GM18526 (cell line): ENCODE measurements around the gene KNTC1.

Source experiments
- POLR2A ChIP-seq: IDR thresholded peaks from 3 replicates; pipeline ENCODE4 v1.6.1; 2011; ENCODE audit not compliant: insufficient read length; ENCODE audit errors: extremely low read depth

The KNTC1 gene

DNA sequence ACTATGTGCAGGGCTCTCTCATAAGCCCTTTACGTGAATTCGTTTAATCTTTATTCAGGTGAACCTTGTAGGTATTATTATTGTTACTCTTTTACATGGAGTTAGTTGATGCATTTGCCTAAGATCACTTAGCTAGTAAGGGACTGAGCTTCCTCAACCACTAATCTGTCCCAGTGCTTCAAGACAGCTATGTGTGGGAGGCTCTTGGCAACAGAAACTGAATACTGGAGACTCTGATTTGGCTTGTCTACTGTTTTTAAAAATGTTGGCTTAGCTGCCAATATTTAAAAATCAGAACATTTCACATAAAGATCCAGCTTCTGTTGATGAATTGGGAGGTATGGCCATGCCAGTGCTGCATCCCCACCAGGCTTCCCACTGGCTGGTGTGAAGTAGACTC, 6.8 kb downstream of the KNTC1 start:
- TF ChIP-seq POLR2A: no peak

DNA sequence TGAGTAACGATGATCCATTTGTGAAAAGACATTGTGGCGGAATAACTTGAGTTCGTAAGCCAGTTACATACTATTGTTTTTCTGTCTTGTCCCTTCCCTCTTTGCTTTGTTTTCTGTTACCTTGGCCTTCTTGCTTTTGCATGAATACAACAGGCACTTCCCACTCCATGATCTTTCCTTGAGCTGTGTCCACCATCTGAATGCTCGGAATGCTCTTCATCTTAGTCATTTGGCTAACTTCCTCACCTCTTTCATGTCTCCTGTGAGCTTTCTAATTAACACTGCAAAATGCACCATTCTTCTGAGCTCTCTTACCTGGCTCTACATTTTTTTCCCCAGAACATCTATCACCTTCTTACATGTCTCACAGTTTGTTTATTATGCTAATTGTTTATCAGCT, 10.0 kb downstream of the KNTC1 start:
- no peak for TF ChIP-seq POLR2A

DNA sequence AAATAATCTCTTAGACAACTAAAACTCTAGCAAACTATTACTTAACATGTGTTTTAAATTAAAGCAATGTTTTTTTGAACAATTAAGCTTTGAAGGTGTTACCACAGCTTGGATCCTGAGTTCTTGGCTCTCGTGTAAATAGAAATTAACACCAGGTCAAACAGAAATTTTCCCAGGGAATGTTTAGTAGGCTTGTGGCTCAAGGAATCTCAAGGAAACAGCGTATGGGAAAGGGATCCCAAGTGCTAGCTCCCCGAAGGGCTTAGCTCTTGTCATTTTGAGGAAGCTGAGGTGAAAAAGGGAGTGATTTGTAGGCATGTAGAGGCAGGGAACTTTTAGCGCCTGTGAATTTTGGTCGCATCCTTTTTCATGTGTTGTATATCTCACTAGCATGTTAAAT, 11.4 kb downstream of the KNTC1 start:
- no peak for TF ChIP-seq POLR2A

DNA sequence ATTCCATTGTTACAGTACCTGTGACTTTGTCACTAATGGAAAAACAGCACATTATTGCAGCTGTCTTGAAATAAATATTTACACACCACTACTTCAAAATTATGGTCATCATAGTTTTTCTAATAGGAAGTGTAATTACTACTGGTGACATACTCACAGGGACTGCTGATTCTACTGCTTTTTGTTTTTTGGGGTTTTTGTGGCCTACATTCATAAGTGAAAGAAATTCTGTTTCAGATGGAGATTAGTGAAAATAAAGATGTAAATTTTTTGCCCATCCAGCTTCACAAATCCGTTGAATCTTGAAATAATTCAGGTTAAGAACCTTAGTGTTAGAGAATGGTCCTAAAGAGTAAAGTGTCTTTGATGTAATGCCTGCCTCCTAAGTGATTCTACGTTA, 17.5 kb downstream of the KNTC1 start:
- no peak for TF ChIP-seq POLR2A

DNA sequence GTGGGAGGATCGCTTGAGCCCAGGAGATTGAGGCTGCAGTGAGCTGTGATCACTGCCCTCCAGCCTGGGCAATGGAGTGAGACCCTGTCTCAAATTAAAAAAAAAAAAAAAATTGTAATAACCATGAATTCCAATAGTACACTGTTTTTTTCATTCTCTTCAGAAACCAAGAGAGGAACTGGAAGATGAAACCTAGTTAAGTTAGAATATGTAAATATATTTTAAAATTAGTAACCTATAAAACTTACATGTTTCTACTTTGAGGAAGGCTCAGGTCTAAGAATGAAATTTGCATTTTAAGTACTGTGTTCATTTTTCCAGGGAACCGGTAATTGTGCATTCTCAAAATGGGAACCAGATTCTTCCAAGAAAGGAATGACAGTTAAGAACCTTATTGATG, 18.8 kb downstream of the KNTC1 start:
- TF ChIP-seq POLR2A: no peak

DNA sequence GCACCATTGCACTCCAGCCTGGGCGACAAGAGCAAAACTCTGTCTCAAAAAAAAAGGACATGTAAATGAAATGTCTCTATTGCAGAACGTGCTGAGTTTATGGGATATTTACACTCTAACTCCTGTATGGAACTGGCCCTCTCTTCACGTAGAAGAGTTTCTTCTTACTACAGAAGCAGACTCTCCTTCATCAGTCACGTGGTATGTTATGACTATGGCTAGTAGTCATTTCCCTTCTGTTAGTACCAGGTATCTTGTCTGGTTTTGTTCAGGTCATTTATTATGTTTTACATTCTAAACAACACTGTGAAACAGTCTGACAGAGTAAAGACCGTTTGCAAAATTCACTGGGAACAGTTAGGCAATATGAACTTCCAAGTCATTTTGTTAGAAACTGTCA, 20.3 kb downstream of the KNTC1 start:
- no peak for TF ChIP-seq POLR2A

DNA sequence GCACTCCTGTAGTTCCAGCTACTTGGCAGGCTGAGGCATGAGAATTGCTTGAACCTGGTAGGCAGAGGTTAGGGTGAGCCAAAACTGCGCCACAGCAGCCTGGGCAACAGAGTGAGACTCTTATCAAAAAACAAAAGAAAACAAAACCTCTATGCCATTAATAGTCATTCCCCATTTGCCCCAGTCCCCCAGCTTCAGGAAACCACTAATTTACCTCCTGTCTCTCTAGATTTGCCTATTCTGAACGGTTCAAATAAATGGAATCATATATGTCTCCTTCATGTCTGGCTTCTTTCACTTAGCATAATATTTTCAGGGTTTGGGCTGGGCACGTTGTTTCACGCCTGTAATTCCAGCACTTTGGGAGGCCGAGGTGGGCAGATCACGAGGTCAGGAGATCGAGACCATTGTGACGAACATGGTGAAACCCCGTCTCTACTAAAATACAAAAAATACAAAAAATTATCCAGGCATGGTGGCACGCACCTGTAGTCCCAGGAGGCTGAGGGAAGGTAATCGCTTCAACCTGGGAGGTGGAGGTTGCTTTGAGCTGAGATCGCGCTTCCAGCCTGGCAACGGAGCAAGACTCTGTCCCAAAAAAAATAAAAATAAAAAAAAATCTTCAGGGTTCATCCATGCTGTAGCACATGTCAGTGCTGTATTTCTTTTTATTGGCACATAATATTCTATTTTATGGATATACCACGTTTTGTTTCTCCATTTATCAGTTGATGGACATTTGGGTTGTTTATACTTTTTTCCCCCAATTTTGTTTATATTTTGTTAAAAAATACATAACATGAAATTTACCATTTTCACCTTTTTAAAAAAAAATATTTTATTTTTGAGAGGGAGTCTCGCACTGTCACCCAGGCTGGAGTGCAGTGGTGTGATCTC, 31.9 kb downstream of the KNTC1 start:
- TF ChIP-seq POLR2A: no peak

DNA sequence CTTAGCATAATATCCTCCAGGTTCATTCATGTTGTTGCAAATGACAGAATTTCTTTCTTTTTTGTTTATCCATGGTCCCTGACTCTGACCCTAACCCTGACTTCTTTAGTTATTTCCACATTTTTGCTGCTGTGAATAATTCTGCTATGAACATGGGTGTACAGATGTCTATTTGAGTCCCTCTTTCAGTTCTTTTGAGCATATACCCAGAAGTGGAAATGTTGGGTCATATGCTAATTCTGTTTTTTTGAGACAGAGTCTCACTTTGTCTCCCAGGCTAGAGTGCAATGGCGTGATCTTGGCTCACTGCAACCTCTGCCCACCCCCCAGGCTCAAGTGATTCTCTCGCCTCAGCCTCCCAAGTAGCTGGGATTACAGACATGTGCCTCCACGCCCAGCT, 33.1 kb downstream of the KNTC1 start:
- TF ChIP-seq POLR2A: no peak

DNA sequence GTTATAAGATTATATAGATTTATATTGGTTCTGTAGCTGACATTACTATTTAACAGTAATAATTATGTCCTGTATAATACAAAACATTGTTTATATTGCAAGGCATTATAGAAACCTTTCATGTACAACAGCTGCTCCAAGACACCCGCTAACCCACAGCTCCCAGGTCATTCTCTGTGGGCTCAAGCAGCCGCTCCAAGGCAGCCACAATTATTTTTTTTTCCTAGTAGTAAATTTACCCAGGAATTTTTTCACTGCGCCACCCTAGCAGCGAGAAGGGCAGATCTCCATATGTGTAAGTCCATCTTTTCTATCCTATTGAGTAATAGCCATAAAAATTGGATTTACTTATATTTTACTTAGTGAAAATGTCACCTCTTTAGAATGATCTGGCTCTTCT, 36.3 kb downstream of the KNTC1 start:
- TF ChIP-seq POLR2A: no peak

DNA sequence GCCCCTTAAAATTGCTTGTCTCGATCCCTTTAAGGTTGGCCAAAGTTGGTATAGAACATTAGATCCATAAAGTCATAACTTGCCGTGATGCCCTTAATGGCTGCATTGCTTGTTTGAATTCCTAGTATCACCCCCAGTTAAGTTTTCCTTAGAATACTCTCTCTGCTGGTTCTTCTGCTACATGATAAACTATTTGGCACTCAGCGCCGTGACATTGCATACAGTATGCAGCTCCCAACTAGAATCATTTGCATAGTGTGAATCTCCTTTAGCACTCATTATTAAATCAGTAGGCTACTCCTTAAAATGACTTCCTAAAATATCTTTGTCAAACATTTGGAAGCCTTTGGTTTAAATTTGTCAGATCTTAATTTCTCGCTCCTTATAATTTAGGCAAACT, 42.2 kb downstream of the KNTC1 start:
- no peak for TF ChIP-seq POLR2A

DNA sequence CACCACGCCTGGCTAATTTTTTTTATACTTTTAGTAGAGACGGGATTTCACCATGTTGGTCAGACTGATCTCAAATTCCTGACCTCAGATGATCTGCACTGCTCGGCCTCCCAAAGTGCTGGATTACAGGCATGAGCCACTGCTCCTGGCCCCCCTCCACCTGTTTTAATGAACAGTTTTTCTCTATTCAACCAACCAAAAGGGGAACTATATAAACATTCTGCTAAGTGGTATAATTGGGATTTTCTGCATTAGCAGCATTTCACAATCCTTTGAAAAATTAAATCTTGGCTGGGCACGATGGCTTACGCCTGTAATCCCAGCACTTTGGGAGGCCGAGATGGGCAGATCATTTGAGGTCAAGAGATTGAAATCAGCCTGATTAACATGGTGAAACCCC, 44.8 kb downstream of the KNTC1 start:
- TF ChIP-seq POLR2A: no peak

DNA sequence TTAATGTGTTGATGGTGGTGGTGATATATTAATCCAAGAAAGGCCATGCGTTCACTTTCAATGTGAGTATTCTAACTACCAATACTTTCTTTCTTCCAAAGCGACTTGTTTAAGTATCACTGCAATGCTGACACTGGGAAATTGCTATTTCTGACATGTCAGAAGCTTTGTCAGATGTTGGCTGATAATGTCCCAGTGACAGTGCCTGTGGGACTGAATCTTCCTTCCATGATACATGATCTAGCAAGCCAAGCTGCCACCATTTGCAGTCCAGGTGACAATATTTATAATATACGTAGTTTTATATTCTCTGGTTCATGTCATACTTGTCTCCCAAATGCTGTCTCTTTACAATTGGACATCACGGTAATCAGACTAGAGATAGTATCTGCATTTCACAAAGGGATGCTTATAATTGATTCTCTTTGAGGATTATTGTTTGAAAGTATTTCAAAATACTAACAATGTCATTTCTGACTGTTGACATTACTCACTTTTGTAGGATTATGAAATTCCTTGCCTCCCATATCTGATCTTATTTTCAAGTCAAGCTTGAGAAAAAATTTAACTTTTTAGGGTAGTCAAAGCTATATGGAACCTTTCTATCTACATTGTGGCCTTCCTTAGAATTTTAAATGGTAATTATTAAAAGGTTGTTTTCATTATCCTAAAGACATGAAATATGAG, 57.3 kb downstream of the KNTC1 start:
- no peak for TF ChIP-seq POLR2A

DNA sequence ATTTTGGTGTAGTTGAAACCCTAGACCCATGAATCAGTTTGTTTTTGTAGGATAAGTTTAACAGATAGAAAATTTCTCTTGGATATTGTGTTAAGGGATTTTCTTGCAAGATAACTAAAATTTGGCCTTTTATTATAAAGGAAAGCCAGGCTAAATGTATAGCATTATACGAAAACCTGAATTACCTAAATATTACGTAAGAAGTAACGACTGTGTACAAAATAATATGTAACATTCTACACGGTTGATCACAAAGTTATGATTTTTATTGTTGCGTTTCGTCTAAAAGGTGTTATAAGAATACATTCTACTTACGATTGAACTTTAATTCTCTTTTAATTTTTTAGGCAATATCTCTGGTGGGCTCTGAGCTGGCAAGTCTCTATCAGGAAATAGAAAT, 63.9 kb downstream of the KNTC1 start:
- no peak for TF ChIP-seq POLR2A

DNA sequence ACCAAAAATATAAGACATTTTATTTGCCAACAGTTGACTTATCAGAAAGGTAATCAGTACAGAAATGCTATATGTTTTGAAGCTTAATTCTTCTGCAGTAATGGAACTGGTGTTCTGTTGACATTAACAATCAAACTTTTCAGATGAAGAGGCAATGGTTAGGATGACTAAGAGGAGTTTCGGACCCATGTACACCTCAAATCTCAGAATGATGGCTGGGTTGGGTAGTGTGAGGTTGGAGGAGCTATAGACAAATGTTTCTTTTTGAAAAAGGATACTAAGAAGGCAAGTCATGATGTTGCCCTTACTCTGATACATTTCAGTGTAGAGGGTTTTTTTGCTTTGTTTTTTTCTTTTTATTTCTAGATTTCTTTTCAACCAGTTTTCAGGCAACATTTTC, 66.9 kb downstream of the KNTC1 start:
- no peak for TF ChIP-seq POLR2A

DNA sequence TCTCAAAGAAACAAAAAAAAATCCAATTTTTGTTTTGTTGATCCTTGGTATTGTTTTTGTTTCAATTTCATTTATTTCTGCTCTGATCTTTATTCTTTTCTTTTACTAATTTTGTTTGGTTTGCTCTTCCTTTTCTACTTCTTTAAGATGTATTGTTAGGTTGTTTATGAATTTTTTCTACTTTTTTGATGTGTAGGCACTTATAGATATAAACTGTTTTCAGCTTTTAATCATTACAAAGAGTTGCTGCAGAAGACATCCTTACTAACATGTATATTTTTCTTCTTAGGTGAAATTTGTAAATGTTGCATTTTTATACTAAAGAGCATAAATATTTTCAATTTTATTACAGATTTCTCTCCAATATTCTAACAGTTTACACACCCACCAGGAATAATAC, 69.8 kb downstream of the KNTC1 start:
- TF ChIP-seq POLR2A: no peak

DNA sequence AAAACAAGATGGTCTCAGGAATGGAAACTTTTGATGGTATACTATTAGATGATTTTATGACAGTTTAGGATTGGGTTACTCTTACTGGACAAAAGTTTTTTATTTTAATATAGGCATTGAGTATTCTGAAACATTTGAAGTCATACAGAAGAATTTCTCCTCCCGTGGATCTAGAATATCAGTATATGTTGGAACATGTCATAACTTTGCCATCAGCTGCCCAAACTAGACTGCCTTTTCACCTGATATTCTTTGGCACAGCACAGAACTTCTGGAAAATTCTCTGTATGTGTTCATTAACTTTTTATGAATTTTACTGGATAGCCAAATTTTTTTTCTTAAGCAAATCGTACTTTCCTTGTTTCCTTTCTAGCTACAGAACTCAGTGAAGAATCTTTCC, 75.4 kb downstream of the KNTC1 start:
- TF ChIP-seq POLR2A: no peak

DNA sequence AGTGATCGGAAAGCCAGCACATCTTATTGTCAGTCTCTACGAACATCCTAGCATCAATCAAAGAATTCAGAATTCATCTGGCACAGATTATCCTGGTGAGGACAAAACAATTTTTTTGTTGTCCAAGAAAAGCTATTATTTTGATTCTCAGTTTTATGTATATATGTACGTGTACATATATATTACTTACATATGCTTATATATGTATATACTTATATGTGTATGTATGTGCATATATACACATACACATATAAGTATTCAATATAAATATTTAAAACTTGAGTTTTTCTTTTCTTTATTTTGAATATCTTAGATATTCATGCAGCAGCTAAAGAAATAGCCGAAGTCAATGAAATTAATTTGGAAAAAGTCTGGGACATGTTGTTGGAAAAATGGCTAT, 77.9 kb downstream of the KNTC1 start:
- no peak for TF ChIP-seq POLR2A
